ENCODE data around the gene TXNDC5. TPM values are rescaled to one million over a fixed set of nuclear protein-coding genes. Genes with fewer than 3 reads are reported as not detected.

Gene TXNDC5
- total RNA-seq: 10 to 100 TPM; 10.7 to 12.1 TPM
- 10 to 100 TPM; 14.5 to 25.2 (median 24.6) TPM for polyA plus RNA-seq
- 0.14 to 4.5 (median 1.9) reads per million in 6 experiments for total RNA-seq

DNA sequence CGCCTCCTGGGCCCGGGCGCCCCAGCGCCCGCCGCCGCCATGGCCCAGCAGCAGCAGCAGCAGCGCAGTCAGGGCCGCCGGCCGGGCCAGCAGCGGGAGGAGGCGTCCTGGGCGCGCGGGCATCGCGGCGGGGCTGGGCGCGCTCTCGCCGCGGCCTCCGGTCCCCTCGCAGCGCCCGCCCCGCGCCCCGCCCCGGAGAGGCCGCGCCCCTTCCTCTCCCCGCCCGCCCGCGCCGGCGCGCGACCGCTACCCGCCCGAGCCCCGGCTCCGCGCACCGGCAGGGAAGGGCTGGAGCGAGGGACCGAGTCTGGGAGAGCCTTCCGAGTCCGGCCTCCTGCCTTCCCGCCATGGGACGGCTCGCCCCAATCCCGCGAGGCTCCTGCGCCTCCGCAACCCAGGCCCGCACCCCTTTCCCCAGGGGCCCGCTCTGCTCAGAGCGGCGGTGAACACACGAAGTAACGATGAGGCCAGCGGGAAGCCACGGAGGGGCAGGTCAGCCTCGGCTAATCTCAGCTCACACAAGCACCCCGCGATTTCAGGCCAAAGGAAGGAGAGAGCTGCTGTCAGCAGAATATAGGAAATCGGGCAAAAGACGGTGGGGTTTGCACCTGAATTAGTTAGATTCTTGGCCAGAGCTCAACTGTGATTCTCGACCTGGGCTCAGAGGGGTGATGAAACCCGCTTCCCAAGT, at the start of gene TXNDC5:
TXNDC5 (minus strand) TSS at position 135 of the 691 bp plus-strand sequence; CDS start at position 123, 12 bp downstream.
- no peaks in the 10 kb centered on the region for H3K9me3 Mint-ChIP-seq
- peak within 1 kb of the TSS in 8 of 10 donors; percentile 52 to 85 (median 74) for H3K27ac Mint-ChIP-seq
- POLR2A ChIA-PET: no interaction called here
- H3K27me3 Mint-ChIP-seq: no peaks in the 10 kb centered on the region
- H3K36me3 Mint-ChIP-seq: no peaks in the 10 kb centered on the region
- H3K4me3 Mint-ChIP-seq: peak within 1 kb of the TSS; percentile 66 to 90 (median 78)
- H3K4me1 Mint-ChIP-seq: peaks cover 5 to 14% (median 8%) of the 10 kb centered on the region in 4 donors
- DNase-seq (peak; percentile 18 to 73 (median 57)), ATAC-seq (peak; percentile 78 to 85)

GRCh38 chr6:7960141-7960540, 49.6 kb upstream of the TXNDC5 start:
- H3K4me3 Mint-ChIP-seq: no peak overlapping the region
- H3K27ac Mint-ChIP-seq: no peak overlapping the region
- no peak for DNase-seq
- POLR2A ChIA-PET: interaction anchor here (0.7 kb wide), 1 partner anchor 82 kb away, joined by 4 read pairs; no protein-coding TSS in a partner anchor
- no peak for ATAC-seq
- peaks cover 0 to 6% (median 2%) of the 10 kb centered on the region in 9 donors for H3K9me3 Mint-ChIP-seq
- H3K4me1 Mint-ChIP-seq: peaks cover 0 to 2% (median 0%) of the 10 kb centered on the region in 4 donors
- H3K27me3 Mint-ChIP-seq: peaks cover 0 to 1% (median 0%) of the 10 kb centered on the region in 5 donors
- H3K36me3 Mint-ChIP-seq: peaks cover 0 to 2% (median 2%) of the 10 kb centered on the region in 3 donors

DNA sequence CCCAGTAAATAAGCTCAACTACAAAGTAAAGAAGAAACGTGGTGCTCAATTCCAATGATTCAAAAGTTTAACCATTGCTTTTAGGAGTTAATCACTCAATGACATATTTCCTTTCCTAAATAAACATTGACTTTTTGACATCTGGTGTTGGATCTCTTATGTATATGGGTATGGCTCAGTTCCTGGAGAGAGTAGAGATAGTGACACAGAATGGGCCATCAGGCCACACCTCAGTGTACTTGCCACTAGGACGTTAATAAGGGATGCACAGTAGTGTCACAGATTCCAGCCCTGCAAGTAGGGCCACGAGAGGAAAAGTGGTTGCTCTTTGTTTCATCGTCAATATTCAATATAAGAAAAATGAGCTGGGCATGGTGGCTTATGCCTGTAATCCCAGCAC, 48.9 kb upstream of the TXNDC5 start:
- DNase-seq (no peak), ATAC-seq (no peak)
- H3K27me3 Mint-ChIP-seq: peaks cover 0 to 1% (median 0%) of the 10 kb centered on the region in 5 donors
- H3K9me3 Mint-ChIP-seq: peaks cover 0 to 3% (median 0%) of the 10 kb centered on the region in 9 donors
- peak overlapping the region in 1 of 10 donors; percentile 18 for H3K27ac Mint-ChIP-seq
- H3K4me1 Mint-ChIP-seq: peaks cover 0 to 2% (median 0%) of the 10 kb centered on the region in 4 donors
- POLR2A ChIA-PET: no interaction called here
- H3K4me3 Mint-ChIP-seq: no peak overlapping the region
- peaks cover 0 to 2% (median 0%) of the 10 kb centered on the region in 3 donors for H3K36me3 Mint-ChIP-seq

DNA sequence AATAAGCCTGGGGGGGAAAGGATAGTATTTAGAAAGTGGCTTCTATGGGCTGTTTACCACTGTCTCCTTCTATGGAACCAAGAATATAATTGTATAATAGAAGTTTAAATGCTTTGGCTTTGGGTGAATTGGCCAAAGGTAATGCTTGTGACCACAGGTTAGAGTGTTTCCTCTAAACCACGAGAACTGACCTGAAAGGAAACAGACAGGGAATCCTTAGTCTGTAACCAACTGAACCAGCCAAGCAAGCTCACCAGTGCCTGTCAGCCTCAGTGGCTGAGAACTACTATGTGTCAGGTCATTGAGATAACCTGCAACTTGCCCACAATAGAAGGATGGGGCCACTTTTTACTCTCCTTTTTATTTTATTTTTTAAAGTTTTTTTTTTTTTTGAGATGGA, 47.9 kb upstream of the TXNDC5 start:
- Mint-ChIP-seq H3K9me3 (no peaks in the 10 kb centered on the region), H3K36me3 (peaks cover 0 to 2% (median 0%) of the 10 kb centered on the region in 3 donors), H3K27me3 (peaks cover 0 to 1% (median 0%) of the 10 kb centered on the region in 5 donors), H3K4me1 (peaks cover 0 to 2% (median 0%) of the 10 kb centered on the region in 4 donors), H3K27ac (no peak overlapping the region), H3K4me3 (no peak overlapping the region)
- ATAC-seq: no peak
- POLR2A ChIA-PET: no interaction called here
- no peak for DNase-seq

DNA sequence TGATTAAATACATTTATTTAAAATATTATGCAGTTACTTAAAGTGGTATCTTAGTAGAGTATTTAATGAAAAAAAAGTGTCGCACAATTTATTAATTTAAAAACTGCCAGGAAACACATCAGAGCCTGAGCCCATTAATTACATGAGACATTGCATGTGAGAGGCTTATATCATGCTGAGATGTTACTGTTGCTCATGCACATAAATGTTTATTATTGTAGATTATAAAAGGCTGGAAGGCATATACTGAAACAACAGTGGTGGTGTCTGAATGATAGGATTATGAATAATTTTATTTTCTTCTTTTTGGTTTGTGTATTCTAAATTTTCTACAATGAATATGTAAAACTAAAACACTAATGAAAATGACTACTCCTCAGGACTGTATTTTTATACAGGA, 45.7 kb upstream of the TXNDC5 start:
- POLR2A ChIA-PET: no interaction called here
- Mint-ChIP-seq H3K27ac (no peak overlapping the region), H3K4me1 (no peaks in the 10 kb centered on the region), H3K9me3 (peaks cover 0 to 4% (median 0%) of the 10 kb centered on the region in 9 donors), H3K27me3 (peaks cover 5 to 11% (median 7%) of the 10 kb centered on the region in 5 donors), H3K36me3 (peaks cover 2 to 9% (median 5%) of the 10 kb centered on the region in 3 donors), H3K4me3 (no peak overlapping the region)
- ATAC-seq (no peak), DNase-seq (no peak)

- ATAC-seq: no peak
- H3K27me3 Mint-ChIP-seq: peaks cover 6 to 22% (median 7%) of the 10 kb centered on the region in 5 donors
- peaks cover 2 to 14% (median 6%) of the 10 kb centered on the region in 3 donors for H3K36me3 Mint-ChIP-seq
- H3K4me1 Mint-ChIP-seq: no peaks in the 10 kb centered on the region
- no peak for DNase-seq
- peaks cover 0 to 5% (median 2%) of the 10 kb centered on the region in 9 donors for H3K9me3 Mint-ChIP-seq
- H3K27ac Mint-ChIP-seq: no peak overlapping the region
- H3K4me3 Mint-ChIP-seq: no peak overlapping the region
- POLR2A ChIA-PET: no interaction called here
These were observed 44.1 kb upstream of the TXNDC5 start for GRCh38 chr6:7954477-7955200.

DNA sequence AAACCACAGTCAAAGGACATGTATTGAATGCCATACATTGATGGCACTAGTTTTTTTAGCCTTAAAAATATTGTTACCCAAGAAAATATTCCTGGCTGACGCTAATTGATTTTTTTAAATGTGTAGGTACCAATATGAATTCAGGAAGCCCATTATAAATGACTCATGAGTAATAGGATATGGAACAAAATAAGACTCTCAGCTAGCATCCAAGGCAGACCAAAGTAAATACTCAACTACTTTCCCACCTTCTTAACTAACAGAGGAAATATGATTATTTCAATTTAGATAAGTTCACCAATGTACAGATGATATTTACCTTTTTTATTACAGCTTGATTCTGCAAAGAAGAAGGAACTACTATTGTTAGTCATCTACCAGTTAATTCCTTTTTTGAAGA, 43.2 kb upstream of the TXNDC5 start:
- H3K27ac Mint-ChIP-seq: no peak overlapping the region
- DNase-seq: no peak
- no peak overlapping the region for H3K4me3 Mint-ChIP-seq
- no peak for ATAC-seq
- peaks cover 3 to 13% (median 9%) of the 10 kb centered on the region in 9 donors for H3K9me3 Mint-ChIP-seq
- POLR2A ChIA-PET: no interaction called here
- H3K4me1 Mint-ChIP-seq: no peaks in the 10 kb centered on the region
- H3K36me3 Mint-ChIP-seq: peaks cover 7 to 15% (median 14%) of the 10 kb centered on the region in 3 donors
- peaks cover 7 to 28% (median 10%) of the 10 kb centered on the region in 5 donors for H3K27me3 Mint-ChIP-seq

DNA sequence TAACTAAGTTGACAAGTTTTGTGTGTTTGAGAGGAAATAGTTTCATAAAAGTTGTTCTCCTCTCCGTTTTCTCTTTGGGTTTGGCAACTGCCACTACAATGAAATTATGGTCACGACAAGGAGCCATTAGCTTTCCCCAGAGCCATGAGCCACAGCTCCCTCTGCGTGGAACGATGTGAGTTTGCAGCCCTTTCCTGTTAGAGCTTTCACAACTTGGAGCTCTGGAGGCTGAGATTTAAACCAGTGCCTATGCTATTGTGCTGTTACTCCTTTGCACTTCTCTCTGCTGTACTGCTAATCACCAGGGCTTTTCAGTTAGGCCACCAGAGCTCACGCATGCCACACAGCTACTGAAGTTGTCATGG, 29.3 kb upstream of the TXNDC5 start:
- no peak overlapping the region for H3K4me3 Mint-ChIP-seq
- H3K27ac Mint-ChIP-seq: peak overlapping the region in 1 of 10 donors; percentile 10
- H3K27me3 Mint-ChIP-seq: peaks cover 2 to 9% (median 3%) of the 10 kb centered on the region in 5 donors
- DNase-seq: no peak
- ATAC-seq: no peak
- peaks cover 0 to 19% (median 2%) of the 10 kb centered on the region in 9 donors for H3K9me3 Mint-ChIP-seq
- H3K4me1 Mint-ChIP-seq: peaks cover 0 to 7% (median 0%) of the 10 kb centered on the region in 4 donors
- POLR2A ChIA-PET: no interaction called here
- no peaks in the 10 kb centered on the region for H3K36me3 Mint-ChIP-seq

DNA sequence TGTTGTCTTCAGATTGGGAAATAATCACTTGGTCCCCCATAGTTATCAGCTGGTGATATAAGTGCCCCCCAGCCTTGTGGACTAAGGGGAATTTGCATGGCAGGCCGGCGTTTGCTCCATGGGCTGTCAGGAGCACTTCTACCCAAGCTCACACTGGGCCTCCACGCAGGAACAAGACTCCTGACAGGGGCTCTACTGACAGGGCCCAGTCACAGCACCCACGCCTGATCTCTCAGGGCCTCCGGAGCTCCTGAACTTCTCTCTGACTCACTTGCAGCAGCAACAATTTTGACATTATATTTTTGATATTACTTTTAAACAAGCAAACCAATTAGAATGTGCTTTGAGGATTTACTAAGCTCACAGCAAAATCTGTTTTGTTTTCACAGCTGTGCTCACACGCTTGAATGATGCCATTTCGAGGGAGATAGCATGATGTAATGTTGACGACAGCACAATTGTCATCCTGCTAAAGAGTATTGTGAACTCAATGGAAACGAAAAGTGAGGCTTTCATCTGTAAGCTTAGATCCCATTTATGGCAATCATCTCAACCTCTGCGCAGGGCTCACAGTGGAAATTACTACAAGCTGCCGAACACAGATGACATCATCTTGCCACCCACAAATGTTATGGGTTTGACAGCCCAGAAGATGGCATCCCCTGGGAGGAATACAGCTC, 28.7 kb upstream of the TXNDC5 start:
- ATAC-seq (no peak), DNase-seq (no peak)
- H3K36me3 Mint-ChIP-seq: no peaks in the 10 kb centered on the region
- no peak overlapping the region for H3K4me3 Mint-ChIP-seq
- POLR2A ChIA-PET: no interaction called here
- H3K27me3 Mint-ChIP-seq: peaks cover 2 to 9% (median 3%) of the 10 kb centered on the region in 5 donors
- H3K9me3 Mint-ChIP-seq: peaks cover 0 to 16% (median 2%) of the 10 kb centered on the region in 9 donors
- H3K4me1 Mint-ChIP-seq: peaks cover 0 to 7% (median 0%) of the 10 kb centered on the region in 4 donors
- no peak overlapping the region for H3K27ac Mint-ChIP-seq

- no peak for ATAC-seq
- POLR2A ChIA-PET: no interaction called here
- DNase-seq: no peak
- Mint-ChIP-seq H3K27me3 (peaks cover 2 to 9% (median 3%) of the 10 kb centered on the region in 5 donors), H3K4me1 (peaks cover 0 to 9% (median 0%) of the 10 kb centered on the region in 4 donors), H3K4me3 (no peak overlapping the region), H3K9me3 (peaks cover 0 to 11% (median 0%) of the 10 kb centered on the region in 9 donors), H3K36me3 (no peaks in the 10 kb centered on the region), H3K27ac (peak overlapping the region in 1 of 10 donors; percentile 29)
These were observed 28.1 kb upstream of the TXNDC5 start for GRCh38 chr6:7938562-7939183.

- POLR2A ChIA-PET: no interaction called here
- Mint-ChIP-seq H3K9me3 (peaks cover 0 to 8% (median 0%) of the 10 kb centered on the region in 9 donors), H3K27ac (no peak overlapping the region), H3K4me1 (peaks cover 0 to 6% (median 0%) of the 10 kb centered on the region in 4 donors), H3K4me3 (no peak overlapping the region), H3K36me3 (no peaks in the 10 kb centered on the region), H3K27me3 (peaks cover 0 to 5% (median 3%) of the 10 kb centered on the region in 5 donors)
- DNase-seq (no peak), ATAC-seq (no peak)
These were observed 23.2 kb upstream of the TXNDC5 start for GRCh38 chr6:7933794-7934193.

DNA sequence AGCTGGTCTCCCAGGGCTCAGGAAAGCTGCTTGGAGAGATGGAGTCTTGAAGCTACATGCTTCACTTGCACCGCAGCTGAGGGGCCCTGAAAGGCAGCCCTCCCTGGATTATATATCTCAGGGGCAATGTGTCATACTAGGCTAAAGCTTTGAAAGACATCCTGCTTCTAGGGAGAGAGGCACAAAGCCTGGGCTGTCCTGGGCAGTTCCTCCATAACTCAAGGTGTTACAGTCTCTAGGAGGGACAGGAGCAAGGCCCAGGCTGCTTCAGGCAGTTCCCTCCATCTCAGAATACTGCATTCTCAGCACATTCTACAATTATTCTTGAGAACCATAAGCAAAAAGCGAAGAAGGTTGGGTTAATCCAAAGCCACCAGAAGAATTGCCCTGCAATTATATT, 22.0 kb upstream of the TXNDC5 start:
- peaks cover 0 to 8% (median 0%) of the 10 kb centered on the region in 9 donors for H3K9me3 Mint-ChIP-seq
- H3K27me3 Mint-ChIP-seq: peaks cover 0 to 12% (median 4%) of the 10 kb centered on the region in 5 donors
- no peak overlapping the region for H3K4me3 Mint-ChIP-seq
- H3K4me1 Mint-ChIP-seq: peaks cover 0 to 3% (median 0%) of the 10 kb centered on the region in 4 donors
- ATAC-seq (no peak), DNase-seq (no peak)
- H3K36me3 Mint-ChIP-seq: no peaks in the 10 kb centered on the region
- no peak overlapping the region for H3K27ac Mint-ChIP-seq
- POLR2A ChIA-PET: no interaction called here

Measured in naive thymus-derived CD8-positive, alpha-beta T cell (primary cell).